Stimulated activated CD4-positive, alpha-beta T cell treated with anti-CD3 and anti-CD28 coated beads, TNF-alpha, amount 100 ng/mL, for 24 hours (primary cell): Measurements from ENCODE around the gene ZER1.
"Not testable (repeated sequence)": the region's sequence is repeated elsewhere in the genome, so short reads cannot be mapped to it uniquely, and the experiment has no call there.

Experiments used
- DNase-seq, 3 experiments: peaks; one replicate each; pipeline ENCODE4 v3.0.0-alpha.2; 2020; ENCODE audit warnings: low read depth in 3 of 3

The ZER1 gene

GRCh38 chr9:128771745-128772519 is at the start of gene ZER1:
ZER1 (minus strand) TSS chr9:128771927; CDS start chr9:128755565, 16,362 bp downstream.
- peak; percentile 88 to 93 (median 93) for DNase-seq

GRCh38 chr9:128820665-128821583 is 49.2 kb upstream of the ZER1 start:
- no peak for DNase-seq

- no peak for DNase-seq
These were observed 48.3 kb upstream of the ZER1 start for GRCh38 chr9:128819716-128820664.

GRCh38 chr9:128818839-128819715 is 47.4 kb upstream of the ZER1 start:
- peak in 1 of 3 experiments; percentile 44 for DNase-seq

- DNase-seq = peak; percentile 95 to 99 (median 96)
These were observed 46.5 kb upstream of the ZER1 start, which contains the start of gene ENDOG for GRCh38 chr9:128818099-128818838. ENDOG (plus strand) TSS chr9:128818500; CDS start chr9:128818685, 185 bp downstream.

GRCh38 chr9:128810873-128811272 is 39.1 kb upstream of the ZER1 start:
- no peak for DNase-seq

GRCh38 chr9:128809831-128810230 is 38.1 kb upstream of the ZER1 start:
- no peak for DNase-seq

GRCh38 chr9:128809036-128809599 is 37.4 kb upstream of the ZER1 start:
- DNase-seq = no peak

GRCh38 chr9:128808543-128808942 is 36.8 kb upstream of the ZER1 start:
- no peak for DNase-seq

- no peak for DNase-seq
These were observed 36.1 kb upstream of the ZER1 start for GRCh38 chr9:128807827-128808226.

- DNase-seq = no peak
These were observed 33.9 kb upstream of the ZER1 start for GRCh38 chr9:128805661-128806060.

GRCh38 chr9:128802482-128802881 is 30.8 kb upstream of the ZER1 start:
- no peak for DNase-seq

GRCh38 chr9:128800061-128800460 is 28.3 kb upstream of the ZER1 start:
- DNase-seq = no peak

GRCh38 chr9:128798896-128799295 is 27.2 kb upstream of the ZER1 start:
- DNase-seq = no peak

GRCh38 chr9:128794961-128795360 is 23.2 kb upstream of the ZER1 start:
- DNase-seq = not testable (repeated sequence)

GRCh38 chr9:128792978-128793686 is 21.4 kb upstream of the ZER1 start:
- no peak for DNase-seq

GRCh38 chr9:128792134-128792533 is 20.4 kb upstream of the ZER1 start:
- no peak for DNase-seq

- DNase-seq = no peak
These were observed 18.8 kb upstream of the ZER1 start for GRCh38 chr9:128790536-128790935.

GRCh38 chr9:128788445-128788844 is 16.7 kb upstream of the ZER1 start:
- DNase-seq = no peak
